Progenitor cell of endocrine pancreas (in vitro differentiated cells): ENCODE data around the gene GLRB. TPM values are rescaled to one million over a fixed set of nuclear protein-coding genes. Genes with fewer than 3 reads are reported as not detected.

Experiments
- DNase-seq: peaks from one replicate; pipeline ENCODE4 v3.0.0; 2021; ENCODE audit warnings: low spot score; ENCODE audit not compliant: unreplicated experiment
- H3K27ac Mint-ChIP-seq: 2 replicates; pipeline ENCODE4 v1.8.0; 2021; ENCODE audit warnings: mild to moderate bottlenecking, moderate library complexity, mixed read lengths
- H3K27me3 Mint-ChIP-seq: 2 replicates; pipeline ENCODE4 v1.8.0; 2021; ENCODE audit warnings: mixed read lengths
- H3K36me3 Mint-ChIP-seq: 2 replicates; pipeline ENCODE4 v1.8.0; 2022; ENCODE audit warnings: mixed read lengths; ENCODE audit not compliant: insufficient read depth
- H3K4me1 Mint-ChIP-seq: 2 replicates; pipeline ENCODE4 v1.8.0; 2021; ENCODE audit warnings: low read depth, mixed read lengths
- H3K4me3 Mint-ChIP-seq: 2 replicates; pipeline ENCODE4 v1.8.0; 2021; ENCODE audit warnings: low read depth, mild to moderate bottlenecking, moderate library complexity, mixed read lengths
- H3K9me3 Mint-ChIP-seq: 2 replicates; pipeline ENCODE4 v1.8.0; 2021; ENCODE audit warnings: low read depth, mixed read lengths
- CTCF ChIP-seq: fragments of 200-600 bp; sonication (generic); IDR thresholded peaks from one replicate; pipeline ENCODE4 v1.5.0; 2021; ENCODE audit warnings: antibody characterized with exemption, mild to moderate bottlenecking; ENCODE audit not compliant: unreplicated experiment
- total RNA-seq: library from RNA; stranded (reverse); gene quantifications from 2 replicates; pipeline ENCODE4 v1.2.1, GENCODE V29; 2021

Gene GLRB
- total RNA-seq, 1 donor from 2014 or later: 9.3 TPM

- Mint-ChIP-seq H3K4me1 (peaks cover 4% of the 10 kb centered on the region), H3K9me3 (no peaks in the 10 kb centered on the region), H3K36me3 (no peaks in the 10 kb centered on the region), H3K4me3 (no peak overlapping the region), H3K27ac (no peak overlapping the region), H3K27me3 (no peaks in the 10 kb centered on the region)
- TF ChIP-seq CTCF: no peak
- no peak for DNase-seq
Measured at GRCh38 chr4:157096439-157096838, 20.5 kb downstream of the GLRB start.

GRCh38 chr4:157099506-157099905 is 23.6 kb downstream of the GLRB start:
- no peaks in the 10 kb centered on the region for H3K36me3 Mint-ChIP-seq
- H3K9me3 Mint-ChIP-seq: no peaks in the 10 kb centered on the region
- TF ChIP-seq CTCF: no peak

GRCh38 chr4:157104541-157104940 is 28.6 kb downstream of the GLRB start:
- H3K4me1 Mint-ChIP-seq: no peaks in the 10 kb centered on the region
- no peak overlapping the region for H3K27ac Mint-ChIP-seq
- peaks cover 7% of the 10 kb centered on the region for H3K9me3 Mint-ChIP-seq
- no peak overlapping the region for H3K4me3 Mint-ChIP-seq
- no peaks in the 10 kb centered on the region for H3K27me3 Mint-ChIP-seq
- no peak for TF ChIP-seq CTCF
- DNase-seq: no peak
- no peaks in the 10 kb centered on the region for H3K36me3 Mint-ChIP-seq

More at GRCh38 chr4:157099506-157099905, 23.6 kb downstream of the GLRB start:
- H3K27ac Mint-ChIP-seq: no peak overlapping the region
- no peaks in the 10 kb centered on the region for H3K27me3 Mint-ChIP-seq
- DNase-seq: no peak
- peaks cover 4% of the 10 kb centered on the region for H3K4me1 Mint-ChIP-seq
- no peak overlapping the region for H3K4me3 Mint-ChIP-seq

GRCh38 chr4:157114671-157115070 is 38.7 kb downstream of the GLRB start:
- H3K4me1 Mint-ChIP-seq: no peaks in the 10 kb centered on the region
- H3K4me3 Mint-ChIP-seq: no peak overlapping the region
- H3K27me3 Mint-ChIP-seq: no peaks in the 10 kb centered on the region
- no peaks in the 10 kb centered on the region for H3K36me3 Mint-ChIP-seq
- TF ChIP-seq CTCF: no peak
- no peak for DNase-seq
- H3K9me3 Mint-ChIP-seq: peaks cover 3% of the 10 kb centered on the region
- no peak overlapping the region for H3K27ac Mint-ChIP-seq

GRCh38 chr4:157115613-157116335 is 39.8 kb downstream of the GLRB start:
- Mint-ChIP-seq H3K36me3 (no peaks in the 10 kb centered on the region), H3K27ac (no peak overlapping the region), H3K4me1 (no peaks in the 10 kb centered on the region), H3K27me3 (no peaks in the 10 kb centered on the region), H3K9me3 (peaks cover 3% of the 10 kb centered on the region), H3K4me3 (no peak overlapping the region)
- no peak for TF ChIP-seq CTCF
- DNase-seq: no peak
